Measurements from ENCODE around the gene USP32.
"Not testable (repeated sequence)": the region's sequence is repeated elsewhere in the genome, so short reads cannot be mapped to it uniquely, and the experiment has no call there.

USP32 gene

DNA sequence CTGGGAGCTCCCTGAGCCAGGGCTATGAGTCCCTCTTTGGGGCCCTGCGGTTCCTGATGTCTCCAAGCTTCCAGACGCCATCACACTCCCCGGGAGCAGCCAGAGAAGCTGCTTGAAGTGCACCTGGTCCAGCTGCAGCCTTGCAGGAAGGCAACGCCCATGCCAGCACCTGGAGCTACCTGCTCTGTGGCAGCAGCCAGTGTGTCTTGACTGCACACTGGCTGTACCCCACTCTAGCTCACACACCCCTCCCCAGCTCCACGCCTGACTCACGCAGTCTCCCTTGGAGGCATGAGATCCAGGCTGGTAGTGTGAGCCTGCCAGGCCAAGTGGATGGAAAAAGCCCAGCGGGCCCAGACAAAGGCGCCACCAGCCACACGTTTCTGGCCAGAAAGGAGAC lies 63.3 kb downstream of the USP32 start:
- no peak for DNase-seq

DNA sequence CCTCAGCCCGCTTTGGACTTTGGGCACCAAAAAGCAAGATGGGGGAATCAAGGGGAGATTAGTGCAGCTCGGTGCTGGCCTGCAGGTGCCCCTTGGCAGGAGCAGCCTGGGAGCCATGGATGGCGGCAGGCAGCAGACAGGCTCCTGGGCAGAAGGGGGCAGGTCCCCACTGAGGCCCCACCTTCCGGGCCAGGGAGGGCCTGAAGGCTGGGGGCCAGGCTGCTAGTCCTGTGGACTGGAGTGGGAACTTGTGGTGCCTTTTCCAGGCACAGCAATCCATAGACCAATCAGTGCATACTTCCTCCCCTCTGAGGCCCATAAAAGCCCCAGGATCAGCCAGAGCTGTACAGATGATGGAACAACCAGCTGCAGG lies 64.0 kb downstream of the USP32 start:
- DNase-seq, result no peak

DNA sequence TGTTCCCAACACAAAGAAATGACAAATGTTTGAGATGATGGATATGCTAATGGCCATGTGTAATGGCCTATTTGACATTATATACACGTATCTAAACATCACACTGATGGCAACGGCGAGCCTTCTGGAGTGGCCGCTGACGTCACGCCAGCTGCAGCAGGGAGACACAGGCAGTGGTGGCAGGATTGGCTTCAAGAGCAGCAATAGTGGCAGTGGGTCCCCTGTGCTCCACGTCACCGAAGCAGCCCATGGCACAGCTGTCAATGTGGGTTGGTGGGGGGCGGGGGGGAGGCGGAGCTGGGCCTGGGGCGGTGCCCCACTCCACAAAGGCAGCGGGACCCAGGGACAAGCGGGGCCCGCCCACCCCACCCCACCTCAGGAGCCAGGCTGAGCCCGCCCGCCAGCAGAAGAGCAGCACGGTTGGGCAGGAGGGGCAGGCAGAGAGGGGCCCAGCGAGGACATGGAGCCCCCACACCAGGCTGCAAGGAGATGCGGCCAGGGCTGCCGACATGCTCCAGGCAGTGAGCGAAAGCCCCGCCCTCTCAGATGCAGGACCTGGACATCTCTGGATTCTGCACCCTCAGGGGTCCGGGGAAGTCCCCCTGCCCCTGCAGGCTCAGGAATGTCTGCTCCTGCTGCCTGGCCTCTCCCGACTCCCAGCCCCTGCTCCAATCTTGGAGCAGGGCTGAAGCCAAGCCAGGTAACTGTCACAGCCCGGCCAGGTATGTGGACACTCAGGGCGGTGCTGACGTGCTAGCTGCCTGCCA lies 64.6 kb downstream of the USP32 start:
- no peak for DNase-seq

DNA sequence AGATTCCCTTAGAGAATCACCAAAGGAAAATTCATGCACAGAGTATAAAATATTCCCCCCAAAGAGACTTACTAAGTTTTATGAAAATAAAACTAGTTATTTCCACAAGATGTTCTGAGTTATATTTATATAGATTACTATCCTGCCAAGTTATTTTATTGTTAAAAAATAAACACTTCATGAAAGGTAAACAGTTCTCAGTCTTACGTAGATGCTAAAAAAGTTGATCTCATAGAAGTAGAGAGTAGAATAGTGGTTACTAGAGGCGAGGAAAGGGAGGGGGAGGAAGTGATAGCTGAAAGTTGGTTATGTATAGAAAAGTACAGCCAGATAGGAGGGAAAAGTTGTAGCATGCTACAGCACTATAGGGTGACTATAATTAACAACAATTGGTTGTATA lies 65.2 kb downstream of the USP32 start:
- no peak for DNase-seq

DNA sequence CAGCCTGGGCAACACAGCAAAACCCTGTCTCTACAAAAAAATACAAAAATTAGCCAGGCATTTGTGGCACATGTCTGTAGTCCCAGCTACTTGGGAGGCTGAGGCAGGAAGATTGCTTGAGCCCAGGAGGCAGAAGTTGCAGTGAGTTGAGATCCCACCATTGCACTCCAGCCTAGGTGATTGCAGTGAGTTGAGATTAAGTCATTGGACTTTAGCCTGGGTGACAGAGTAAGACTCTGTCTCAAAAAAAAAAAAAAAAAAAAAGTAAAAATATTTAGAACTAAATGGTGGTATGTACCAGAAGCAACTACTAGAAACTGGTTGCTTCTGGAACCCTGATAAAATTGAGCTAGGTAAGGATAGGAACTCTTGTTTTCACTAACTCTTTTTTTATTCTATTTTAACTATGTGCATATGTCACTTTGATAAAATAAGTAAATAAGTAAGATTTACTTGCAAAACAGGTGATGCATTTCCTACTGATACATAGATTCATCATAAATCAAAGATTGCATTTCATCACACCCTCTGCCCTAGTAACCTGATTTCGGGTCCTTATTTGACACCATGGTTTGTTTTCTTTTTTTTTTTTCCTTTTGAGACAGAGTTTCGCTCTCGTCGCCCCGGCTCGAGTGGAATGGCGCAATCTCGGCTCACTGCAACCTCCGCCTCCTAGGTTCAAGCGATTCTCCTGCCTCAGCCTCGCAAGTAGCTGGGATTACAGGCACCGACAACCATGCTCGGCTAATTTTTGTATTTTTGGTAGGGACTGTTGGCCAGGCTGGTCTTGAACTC lies 66.0 kb downstream of the USP32 start:
- DNase-seq, result no peak

DNA sequence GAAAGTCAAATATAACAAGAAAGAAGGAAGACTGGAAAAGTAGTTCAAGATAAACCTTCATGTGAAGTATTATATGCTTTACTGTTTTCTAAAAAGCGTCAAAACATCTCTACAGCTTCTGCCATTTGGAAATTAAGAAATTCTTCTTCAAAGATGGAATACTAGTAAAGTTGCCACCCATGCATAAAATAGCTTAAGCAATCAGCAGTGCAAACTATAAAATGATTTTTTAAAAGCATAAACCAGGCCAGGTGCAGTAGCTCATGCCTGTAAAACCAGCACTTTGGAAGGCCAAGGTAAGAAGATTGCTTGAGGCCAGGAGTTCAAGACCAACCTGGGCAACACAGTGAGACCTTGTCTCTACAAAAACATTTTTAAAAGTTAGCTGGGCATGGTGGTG lies 68.2 kb downstream of the USP32 start:
- DNase-seq, result no peak

DNA sequence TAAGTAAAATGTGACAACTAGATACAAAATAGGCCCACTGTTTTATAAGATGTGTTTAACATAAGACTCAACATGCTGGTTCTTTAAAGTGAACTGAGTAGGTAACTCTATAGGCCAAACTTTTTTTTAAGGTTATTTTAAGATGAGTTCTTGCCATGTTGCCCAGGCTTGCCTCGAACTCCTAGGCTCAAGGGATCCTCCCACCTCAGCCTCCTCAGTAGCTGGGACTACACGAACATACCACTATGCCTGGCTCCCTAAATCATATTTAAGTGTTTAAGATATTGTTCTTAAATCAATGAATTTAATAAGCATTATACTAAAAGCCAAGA lies 69.9 kb downstream of the USP32 start:
- DNase-seq, result no peak

DNA sequence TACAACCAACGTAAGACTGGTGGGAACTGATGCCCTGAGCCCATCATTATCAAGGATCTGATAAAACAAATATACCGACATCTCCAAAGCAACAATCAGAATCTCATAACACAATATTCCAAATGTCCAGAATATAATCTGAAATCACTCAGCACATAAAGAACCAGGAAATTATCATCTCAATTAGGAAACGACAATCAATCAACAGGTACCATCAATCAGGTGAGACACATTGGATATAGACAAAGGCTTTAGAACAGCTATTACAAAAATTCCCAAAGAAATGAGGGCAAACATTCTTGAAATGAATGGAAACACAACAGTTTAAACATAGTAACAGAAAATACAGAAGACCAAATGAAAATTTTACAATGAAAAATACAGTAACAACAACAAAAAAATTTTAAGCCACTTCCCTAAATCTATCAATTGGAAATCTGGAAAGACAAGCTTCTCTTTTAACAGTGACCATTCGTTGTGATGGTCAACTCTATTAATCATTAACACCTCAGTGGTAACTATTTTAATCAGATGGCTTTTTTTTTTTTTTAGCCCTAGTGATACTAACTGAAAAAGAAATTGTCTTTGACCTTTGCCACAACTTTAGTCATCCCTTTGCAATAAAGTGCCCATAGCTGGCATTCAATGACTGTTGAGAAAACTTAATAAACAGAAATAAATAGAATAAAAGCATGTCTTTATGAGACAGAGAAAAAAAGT lies 70.4 kb downstream of the USP32 start:
- no peak for DNase-seq

DNA sequence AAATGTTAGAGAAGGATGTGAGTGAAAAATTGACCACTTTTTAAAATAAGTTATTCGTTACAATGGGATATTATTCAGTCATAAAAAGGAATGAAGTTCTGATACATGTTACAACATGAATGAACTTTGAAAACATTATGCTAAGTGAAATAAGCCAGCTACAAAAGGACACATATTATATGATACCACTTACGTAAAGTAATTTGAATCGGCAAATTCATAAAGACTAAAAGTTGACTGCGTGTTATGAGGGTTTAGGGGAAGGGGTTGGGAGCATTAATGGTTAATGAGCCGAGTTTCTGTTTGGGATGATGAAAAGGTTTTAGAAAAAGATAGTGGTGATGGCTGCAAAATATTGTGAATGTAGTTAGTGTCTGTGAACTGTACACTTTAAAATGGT lies 73.1 kb downstream of the USP32 start:
- DNase-seq, result no peak

DNA sequence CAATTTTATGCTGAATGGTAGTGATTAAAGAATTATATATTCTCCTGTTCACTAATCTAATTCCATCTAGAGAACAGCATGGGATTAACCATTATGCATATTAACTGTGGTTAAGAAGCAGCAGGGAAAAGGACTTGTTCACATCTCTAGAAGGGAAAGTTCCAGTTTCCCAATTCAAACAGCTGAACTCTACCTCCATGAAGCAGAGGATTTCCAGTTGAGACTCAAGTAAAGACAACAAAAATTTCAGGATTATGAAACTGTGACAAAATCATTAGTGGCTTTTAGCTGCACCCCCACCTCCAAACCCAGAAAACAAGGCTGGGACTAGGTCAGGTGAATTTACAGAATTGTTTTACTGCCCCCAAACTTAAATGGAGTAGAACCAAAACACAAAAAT lies 73.6 kb downstream of the USP32 start:
- DNase-seq, result no peak

DNA sequence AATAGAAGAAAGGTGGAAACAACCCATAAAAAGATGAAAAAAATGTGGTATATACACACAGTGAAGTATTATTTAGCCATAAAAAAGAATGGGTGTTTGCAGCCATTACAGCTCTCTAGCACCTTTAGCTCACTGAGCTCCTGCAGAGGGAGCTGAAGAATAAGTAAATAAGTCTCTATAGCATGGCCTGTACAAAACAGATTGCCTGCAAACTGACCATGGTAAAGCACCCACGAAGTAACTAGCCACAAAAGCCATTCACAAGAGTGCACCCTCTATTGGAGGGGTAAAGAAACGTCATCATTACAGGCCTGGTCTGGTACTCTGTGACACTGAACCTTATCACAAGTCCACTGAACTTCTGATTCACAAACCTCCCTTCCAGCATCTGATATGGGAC lies 76.3 kb downstream of the USP32 start:
- no peak for DNase-seq

DNA sequence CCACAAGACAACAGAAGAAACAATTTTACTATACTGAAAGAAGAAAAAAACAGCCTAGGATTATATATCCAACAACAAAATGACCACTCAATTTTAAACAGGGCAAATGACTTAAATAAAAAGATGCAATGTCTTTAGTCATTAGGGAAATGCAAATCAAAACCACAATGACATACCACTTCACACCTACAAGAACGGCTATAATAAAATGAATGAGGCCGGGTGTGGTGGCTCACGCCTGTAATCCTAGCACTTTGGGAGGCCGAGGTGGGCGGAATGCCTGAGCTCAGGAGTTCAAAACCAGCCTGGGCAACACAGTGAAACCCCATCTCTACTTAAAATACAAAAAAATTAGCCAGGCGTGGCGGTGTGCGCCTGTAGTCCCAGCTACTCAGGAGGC lies 77.0 kb downstream of the USP32 start:
- not testable (repeated sequence) for DNase-seq

DNA sequence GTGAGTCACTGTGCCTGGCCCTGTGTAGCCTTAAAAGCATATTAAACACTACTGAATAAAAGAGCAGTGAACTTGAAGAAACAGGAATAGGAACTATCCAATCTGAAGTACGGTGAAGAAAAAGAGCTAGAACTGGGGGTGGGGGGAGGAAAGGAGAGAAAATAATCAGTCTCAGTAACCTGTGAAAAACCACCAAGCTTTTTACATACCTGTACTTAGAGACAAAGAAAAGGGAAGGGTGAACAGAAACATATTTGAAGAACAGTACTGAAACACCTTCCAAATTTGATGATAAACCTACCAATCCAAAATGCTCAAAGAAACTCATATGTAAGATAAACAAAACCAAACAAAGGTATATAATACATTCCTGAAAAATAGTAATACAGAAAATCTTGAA lies 77.5 kb downstream of the USP32 start:
- no peak for DNase-seq

DNA sequence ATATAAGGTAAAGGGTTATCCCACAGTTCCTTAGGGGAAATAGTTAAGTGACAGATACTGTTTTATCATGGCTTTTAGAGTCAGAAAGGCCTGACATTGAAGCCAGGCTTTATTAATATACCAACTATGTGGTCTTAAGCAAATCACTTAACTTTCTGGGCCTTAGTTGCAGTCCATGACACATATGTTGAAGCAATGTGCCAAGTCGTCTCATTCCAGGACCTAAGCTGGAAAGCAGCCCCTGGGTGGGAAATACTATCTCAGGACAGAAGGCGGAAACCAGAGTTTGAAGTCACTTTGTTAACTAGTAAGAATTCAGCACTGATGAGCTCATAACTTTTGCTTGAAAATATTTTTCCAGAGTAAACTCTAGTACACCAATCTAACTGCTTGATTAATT lies 80.0 kb downstream of the USP32 start:
- DNase-seq, result no peak

DNA sequence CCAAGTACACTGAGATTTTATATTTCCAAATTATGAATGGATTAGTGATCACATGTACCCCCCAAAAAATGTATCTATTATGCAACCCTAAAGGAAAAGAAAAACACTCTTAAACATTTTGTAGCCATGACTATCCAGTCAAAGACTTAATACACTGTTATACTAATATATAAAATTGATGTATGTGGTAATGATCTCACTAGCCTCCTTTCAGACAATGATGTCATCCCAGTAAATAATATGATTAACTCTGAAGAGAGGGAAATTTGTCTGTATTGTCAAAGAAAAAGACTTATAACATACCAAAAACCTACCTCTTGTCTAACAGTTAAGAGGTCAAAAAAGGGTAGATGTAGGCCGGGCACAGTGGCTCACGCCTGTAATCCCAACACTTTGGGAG lies 80.7 kb downstream of the USP32 start:
- no peak for DNase-seq

DNA sequence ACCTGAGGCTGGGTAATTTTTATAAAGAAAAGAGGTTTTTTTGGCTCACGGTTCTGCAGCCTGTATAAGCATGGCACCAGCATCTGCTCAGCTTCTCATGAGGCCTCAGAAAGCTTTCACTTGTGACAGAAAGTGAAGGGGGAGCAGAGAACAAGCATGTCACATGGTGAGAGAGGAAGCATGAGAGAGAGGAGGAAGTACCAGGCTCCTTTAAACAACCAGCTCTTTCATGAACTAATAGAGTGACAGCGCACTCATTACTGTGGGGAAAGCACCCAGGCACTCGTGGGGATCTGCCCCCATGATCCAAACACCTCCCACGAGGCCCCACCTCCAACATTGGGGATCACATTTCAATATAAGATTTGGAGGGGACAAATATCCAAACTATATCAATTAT lies 86.8 kb downstream of the USP32 start:
- DNase-seq, result no peak

DNA sequence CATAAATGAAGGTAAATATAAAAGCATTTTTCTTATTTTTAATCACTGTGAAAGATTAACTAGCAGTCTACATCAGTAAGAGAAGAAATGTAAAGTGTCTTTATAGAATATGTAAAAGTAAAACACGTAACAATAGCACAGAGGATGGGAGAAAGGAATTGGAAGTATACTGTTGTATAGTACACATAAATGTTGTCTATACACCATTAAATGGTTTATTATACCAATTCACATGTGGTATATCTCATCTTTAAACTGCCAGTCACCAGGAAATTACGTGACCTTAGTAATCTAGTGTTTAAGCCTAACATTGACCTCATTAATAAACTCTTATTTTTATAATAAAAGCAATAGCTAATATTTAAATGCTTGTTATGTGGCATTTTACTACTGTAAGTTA lies 87.4 kb downstream of the USP32 start:
- DNase-seq, result no peak

DNA sequence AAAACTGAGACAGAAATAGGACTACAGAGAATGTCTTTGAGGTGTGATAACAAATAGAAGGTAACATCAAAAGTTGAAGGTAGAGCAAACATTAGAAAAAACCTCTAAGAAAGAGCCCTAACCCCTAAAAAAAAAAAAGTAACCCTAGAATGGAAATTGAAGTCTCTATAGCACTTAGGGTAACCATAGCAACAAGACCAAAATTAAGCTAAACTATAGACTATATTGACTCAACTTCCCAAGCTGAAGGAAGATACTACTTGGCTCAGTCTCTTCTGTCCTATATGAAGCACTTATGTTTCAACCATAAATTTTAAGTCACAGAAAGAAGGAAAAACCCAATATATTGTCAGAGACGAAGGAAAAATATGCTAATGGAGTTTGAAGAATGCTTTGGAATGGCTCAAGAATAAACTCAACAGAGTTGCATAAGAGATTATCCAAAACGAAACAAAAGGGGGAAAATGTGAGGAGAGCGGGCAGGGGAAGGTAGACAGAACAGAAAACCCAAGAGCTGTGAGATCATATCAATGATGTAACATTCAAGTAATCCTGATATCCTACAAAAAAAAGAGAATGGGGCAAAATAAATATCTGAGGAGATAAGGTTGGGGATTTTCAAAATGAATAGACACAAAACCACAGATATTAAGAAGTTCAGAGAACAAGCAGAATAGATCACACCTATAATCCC lies 88.4 kb downstream of the USP32 start:
- no peak for DNase-seq

DNA sequence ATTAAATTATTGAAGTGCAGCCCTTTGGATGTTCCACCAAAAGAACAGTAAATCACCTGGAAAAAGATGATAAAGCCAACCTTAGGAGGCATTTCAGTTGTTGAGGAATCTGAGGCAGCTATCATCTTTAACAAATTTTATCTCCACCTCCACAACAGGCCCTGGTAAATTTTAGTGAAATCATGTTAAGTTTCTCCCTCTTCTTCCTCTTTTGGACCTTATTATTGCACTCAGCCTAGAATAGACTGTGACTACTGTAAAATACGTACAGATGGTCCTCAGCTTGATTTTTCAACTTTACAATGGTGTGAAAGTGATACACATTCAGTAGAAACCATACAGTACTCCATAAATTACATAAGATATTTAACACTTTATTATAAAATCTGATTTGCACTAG lies 90.3 kb downstream of the USP32 start:
- no peak for DNase-seq

DNA sequence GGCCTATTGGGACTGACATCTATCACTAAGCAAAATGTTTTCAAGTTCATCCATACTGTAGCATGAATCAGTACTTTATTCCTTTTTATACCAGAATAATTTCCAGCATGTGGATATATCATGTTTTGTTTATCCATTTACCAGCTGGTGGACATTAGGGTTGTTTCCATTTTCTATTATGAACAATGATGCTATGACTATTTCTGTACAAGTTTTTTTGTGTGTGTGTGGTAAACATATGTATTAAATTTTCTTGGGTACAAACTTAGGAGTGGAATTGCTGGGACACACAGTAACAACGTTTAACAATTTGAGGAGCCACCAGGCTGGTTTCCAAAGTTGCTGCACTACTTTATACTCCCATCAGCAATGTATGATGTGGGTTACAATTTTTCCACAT lies 91.0 kb downstream of the USP32 start:
- no peak for DNase-seq

DNA sequence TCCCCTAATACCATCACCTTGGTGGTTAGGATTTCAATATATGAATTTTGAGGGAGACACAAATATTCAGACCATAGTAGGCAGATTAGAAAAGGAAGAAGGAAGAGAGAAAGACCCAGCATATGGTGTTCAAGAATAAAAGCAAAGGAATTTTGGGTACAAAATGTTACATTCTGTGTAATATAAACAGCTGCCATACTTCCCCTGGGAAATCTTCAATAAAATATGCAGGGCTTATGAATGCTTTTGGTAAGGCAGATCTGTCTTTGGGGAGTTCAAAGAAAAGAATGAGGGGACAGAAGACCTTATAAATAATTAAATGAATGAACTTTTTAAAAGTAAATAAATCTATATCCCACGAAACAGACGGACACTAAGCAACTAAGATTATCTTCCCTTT lies 91.9 kb downstream of the USP32 start:
- DNase-seq, result no peak

DNA sequence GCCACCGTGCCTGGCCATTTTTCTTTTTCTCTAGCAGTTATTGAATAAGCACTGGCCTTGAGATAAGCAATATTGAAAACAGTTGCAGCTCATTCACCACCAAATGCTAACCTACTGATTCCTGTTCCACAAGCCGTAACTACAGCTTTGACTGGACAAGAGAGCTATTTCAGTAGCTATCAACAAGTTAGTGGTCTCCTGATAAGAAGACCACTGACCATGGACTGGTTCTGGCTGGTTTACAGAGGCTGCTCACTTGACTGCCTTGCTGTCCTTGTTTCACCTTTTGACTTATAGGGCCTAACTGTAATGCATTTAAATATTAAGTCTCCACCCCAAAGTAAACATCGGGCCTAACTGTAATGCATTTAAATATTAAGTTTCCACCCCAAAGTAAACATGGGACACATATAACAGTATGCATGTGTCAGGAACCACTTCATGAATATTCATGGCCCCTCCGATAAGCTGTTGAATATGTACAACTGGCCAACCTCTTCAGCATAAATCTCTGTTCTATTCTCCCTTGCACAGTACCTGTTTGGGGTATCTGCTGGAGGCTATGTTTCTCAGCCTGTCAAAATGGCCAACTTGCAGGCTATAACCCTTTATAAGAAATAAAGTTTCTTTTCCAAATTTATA lies 94.1 kb downstream of the USP32 start:
- DNase-seq, result no peak

DNA sequence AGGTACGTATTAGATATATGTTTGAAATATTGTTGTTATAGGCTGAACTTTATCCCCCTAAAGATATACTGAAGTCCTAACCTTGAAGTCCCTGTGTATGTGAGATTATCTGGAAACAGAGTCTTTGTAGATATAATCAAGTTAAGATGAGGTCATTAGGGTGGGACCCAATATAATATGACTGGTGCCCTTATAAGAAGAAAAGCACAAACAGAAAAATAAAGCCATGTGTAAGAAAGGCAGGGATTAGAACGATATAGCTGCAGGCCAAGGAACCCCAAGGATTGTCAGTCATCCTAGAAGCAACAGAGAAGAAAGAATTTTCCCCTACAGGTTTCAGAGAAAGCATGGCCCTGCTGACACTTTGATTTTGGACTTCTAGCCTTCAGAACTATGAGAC lies 95.8 kb downstream of the USP32 start:
- no peak for DNase-seq

Measured in activated effector memory CD4-positive, alpha-beta T cell treated with anti-CD3 and anti-CD28 coated beads, Interleukin-2, amount 50 U/mL, for 16 hours (primary cell).